GM19467 (cell line): ENCODE data around the gene HUNK.
"Not testable (repeated sequence)": the region's sequence is repeated elsewhere in the genome, so short reads cannot be mapped to it uniquely, and the experiment has no call there.

Experiments used
- ATAC-seq: cut with Tn5 transposase; IDR thresholded peaks from one replicate; pipeline ENCODE4 v1.9.1; 2021; ENCODE audit warnings: mild to moderate bottlenecking, moderate library complexity; ENCODE audit not compliant: unreplicated experiment

The HUNK gene

GRCh38 chr21:31918250-31918775, 45.5 kb downstream of the HUNK start:
- no peak for ATAC-seq

- no peak for ATAC-seq
Measured at GRCh38 chr21:31920275-31920674, 47.5 kb downstream of the HUNK start.

- no peak for ATAC-seq
Measured at GRCh38 chr21:31921079-31921478, 48.3 kb downstream of the HUNK start.

GRCh38 chr21:31922881-31923280, 50.1 kb downstream of the HUNK start:
- ATAC-seq, result no peak

GRCh38 chr21:31923756-31924155, 50.9 kb downstream of the HUNK start:
- no peak for ATAC-seq

GRCh38 chr21:31924548-31924947, 51.7 kb downstream of the HUNK start:
- no peak for ATAC-seq

GRCh38 chr21:31926498-31926897, 53.7 kb downstream of the HUNK start:
- no peak for ATAC-seq

- no peak for ATAC-seq
Measured at GRCh38 chr21:31927689-31928353, 55.0 kb downstream of the HUNK start.

- ATAC-seq, result no peak
Measured at GRCh38 chr21:31928656-31929055, 55.8 kb downstream of the HUNK start.

GRCh38 chr21:31929548-31929947, 56.7 kb downstream of the HUNK start:
- ATAC-seq, result no peak

- ATAC-seq, result no peak
Measured at GRCh38 chr21:31930001-31930400, 57.2 kb downstream of the HUNK start.

GRCh38 chr21:31931644-31932469, 59.0 kb downstream of the HUNK start:
- no peak for ATAC-seq

- no peak for ATAC-seq
Measured at GRCh38 chr21:31932470-31932764, 59.6 kb downstream of the HUNK start.

GRCh38 chr21:31937303-31937702, 64.5 kb downstream of the HUNK start:
- no peak for ATAC-seq

- ATAC-seq, result no peak
Measured at GRCh38 chr21:31938330-31939301, 65.8 kb downstream of the HUNK start.

- no peak for ATAC-seq
Measured at GRCh38 chr21:31941694-31942093, 68.9 kb downstream of the HUNK start.

- ATAC-seq, result no peak
Measured at GRCh38 chr21:31943561-31943960, 70.7 kb downstream of the HUNK start.

GRCh38 chr21:31945141-31945540, 72.3 kb downstream of the HUNK start:
- ATAC-seq, result no peak

GRCh38 chr21:31945546-31945945, 72.7 kb downstream of the HUNK start:
- ATAC-seq, result no peak

GRCh38 chr21:31946231-31946630, 73.4 kb downstream of the HUNK start:
- no peak for ATAC-seq

- ATAC-seq, result not testable (repeated sequence)
Measured at GRCh38 chr21:31946876-31947550, 74.2 kb downstream of the HUNK start.
